ENCODE results near the gene MRPS10.

Gene MRPS10

DNA sequence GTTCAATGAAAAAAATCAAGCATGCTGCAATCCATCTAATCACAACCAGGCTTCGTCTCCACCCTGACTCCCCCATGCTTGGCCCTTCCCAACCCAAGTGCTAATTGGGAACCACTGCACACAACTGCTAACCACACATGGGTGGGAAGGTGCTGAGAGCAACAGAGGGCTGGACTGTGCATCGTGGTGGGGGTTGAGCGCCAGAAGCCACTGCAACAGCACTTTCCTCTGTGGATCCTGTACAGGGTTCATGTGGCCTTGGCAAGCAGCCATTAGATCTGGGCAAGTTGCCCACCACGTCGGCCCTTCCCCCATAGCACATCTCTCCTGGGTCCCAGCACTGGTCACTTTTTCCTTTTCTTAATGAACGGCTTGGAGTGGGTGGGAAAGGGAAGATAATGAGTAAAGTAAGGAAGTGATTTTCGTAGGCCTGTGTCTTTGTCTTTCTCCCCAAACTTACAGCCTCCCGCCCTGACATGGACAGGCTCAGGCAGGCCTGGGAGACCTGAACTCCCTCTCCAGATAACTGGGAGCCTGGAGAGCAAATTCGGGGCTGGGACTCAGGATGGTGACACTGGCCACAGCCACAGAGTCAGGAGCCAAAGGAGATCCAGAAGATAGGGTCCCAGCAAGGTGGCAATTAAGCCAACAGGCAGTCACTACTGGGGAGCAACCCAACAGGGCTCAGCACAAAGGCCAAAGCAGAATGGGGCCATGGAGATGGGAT is 34.4 kb upstream of the MRPS10 start:
- TF ChIP-seq, protein P1, sequence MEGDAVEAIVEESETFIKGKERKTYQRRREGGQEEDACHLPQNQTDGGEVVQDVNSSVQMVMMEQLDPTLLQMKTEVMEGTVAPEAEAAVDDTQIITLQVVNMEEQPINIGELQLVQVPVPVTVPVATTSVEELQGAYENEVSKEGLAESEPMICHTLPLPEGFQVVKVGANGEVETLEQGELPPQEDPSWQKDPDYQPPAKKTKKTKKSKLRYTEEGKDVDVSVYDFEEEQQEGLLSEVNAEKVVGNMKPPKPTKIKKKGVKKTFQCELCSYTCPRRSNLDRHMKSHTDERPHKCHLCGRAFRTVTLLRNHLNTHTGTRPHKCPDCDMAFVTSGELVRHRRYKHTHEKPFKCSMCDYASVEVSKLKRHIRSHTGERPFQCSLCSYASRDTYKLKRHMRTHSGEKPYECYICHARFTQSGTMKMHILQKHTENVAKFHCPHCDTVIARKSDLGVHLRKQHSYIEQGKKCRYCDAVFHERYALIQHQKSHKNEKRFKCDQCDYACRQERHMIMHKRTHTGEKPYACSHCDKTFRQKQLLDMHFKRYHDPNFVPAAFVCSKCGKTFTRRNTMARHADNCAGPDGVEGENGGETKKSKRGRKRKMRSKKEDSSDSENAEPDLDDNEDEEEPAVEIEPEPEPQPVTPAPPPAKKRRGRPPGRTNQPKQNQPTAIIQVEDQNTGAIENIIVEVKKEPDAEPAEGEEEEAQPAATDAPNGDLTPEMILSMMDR (IDR thresholded peaks at IDR 0.05; ENCODE audit: low read length, missing control alignments) = no peak
- no peak overlapping the region for H3K4me3 ChIP-seq (replicated peaks; ENCODE audit: low read depth, low read length)
- peak; percentile 69 for DNase-seq (ENCODE audit: low read depth)

GRCh38 chr6:42251500-42251899 is 33.8 kb upstream of the MRPS10 start:
- TF ChIP-seq, protein P1 (IDR thresholded peaks at IDR 0.05; ENCODE audit: low read length, missing control alignments) = no peak
- H3K4me3 ChIP-seq (replicated peaks; ENCODE audit: low read depth, low read length) = no peak overlapping the region

GRCh38 chr6:42250274-42250931 is 32.7 kb upstream of the MRPS10 start:
- TF ChIP-seq, protein P1 (IDR thresholded peaks at IDR 0.05; ENCODE audit: low read length, missing control alignments) = no peak
- H3K4me3 ChIP-seq (replicated peaks; ENCODE audit: low read depth, low read length) = no peak overlapping the region
- DNase-seq (ENCODE audit: low read depth) = no peak

More at GRCh38 chr6:42251500-42251899, 33.8 kb upstream of the MRPS10 start:
- no peak for DNase-seq (ENCODE audit: low read depth)

GRCh38 chr6:42249279-42249678 is 31.6 kb upstream of the MRPS10 start:
- TF ChIP-seq, protein P1 (IDR thresholded peaks at IDR 0.05; ENCODE audit: low read length, missing control alignments) = no peak
- H3K4me3 ChIP-seq (replicated peaks; ENCODE audit: low read depth, low read length) = no peak overlapping the region
- DNase-seq (ENCODE audit: low read depth) = peak; percentile 54

GRCh38 chr6:42243046-42243445 is 25.4 kb upstream of the MRPS10 start:
- no peak for DNase-seq (ENCODE audit: low read depth)
- TF ChIP-seq, protein P1 (IDR thresholded peaks at IDR 0.05; ENCODE audit: low read length, missing control alignments) = no peak
- no peak overlapping the region for H3K4me3 ChIP-seq (replicated peaks; ENCODE audit: low read depth, low read length)

- no peak overlapping the region for H3K4me3 ChIP-seq (replicated peaks; ENCODE audit: low read depth, low read length)
- DNase-seq (ENCODE audit: low read depth) = no peak
- TF ChIP-seq, protein P1 (IDR thresholded peaks at IDR 0.05; ENCODE audit: low read length, missing control alignments) = no peak
These were observed 24.3 kb upstream of the MRPS10 start for GRCh38 chr6:42241915-42242314.

Data from fibroblast of pulmonary artery (primary cell).